Activated T-cell treated with anti-CD3 and anti-CD28 coated beads, Interleukin-2, amount 50 U/mL, for 24 hours (primary cell): Measurements from ENCODE around the gene SCEL.

Source experiments
- DNase-seq: peaks from one replicate; pipeline ENCODE4 v3.0.0-alpha.2; 2020
- H3K27ac Mint-ChIP-seq: 2 replicates; pipeline ENCODE4 v1.8.0; 2020; ENCODE audit warnings: mild to moderate bottlenecking, mixed read lengths
- H3K27me3 Mint-ChIP-seq: 2 replicates; pipeline ENCODE4 v1.8.0; 2020; ENCODE audit warnings: mixed read lengths
- H3K36me3 Mint-ChIP-seq: 2 replicates; pipeline ENCODE4 v1.8.0; 2020; ENCODE audit warnings: low read depth, mixed read lengths
- H3K4me1 Mint-ChIP-seq: 2 replicates; pipeline ENCODE4 v1.8.0; 2020; ENCODE audit warnings: low read depth, mixed read lengths
- H3K4me3 Mint-ChIP-seq: 2 replicates; pipeline ENCODE4 v1.8.0; 2020; ENCODE audit warnings: mild to moderate bottlenecking, moderate library complexity, mixed read lengths
- H3K9me3 Mint-ChIP-seq: 2 replicates; pipeline ENCODE4 v1.8.0; 2020; ENCODE audit warnings: mixed read lengths

The SCEL gene

DNA sequence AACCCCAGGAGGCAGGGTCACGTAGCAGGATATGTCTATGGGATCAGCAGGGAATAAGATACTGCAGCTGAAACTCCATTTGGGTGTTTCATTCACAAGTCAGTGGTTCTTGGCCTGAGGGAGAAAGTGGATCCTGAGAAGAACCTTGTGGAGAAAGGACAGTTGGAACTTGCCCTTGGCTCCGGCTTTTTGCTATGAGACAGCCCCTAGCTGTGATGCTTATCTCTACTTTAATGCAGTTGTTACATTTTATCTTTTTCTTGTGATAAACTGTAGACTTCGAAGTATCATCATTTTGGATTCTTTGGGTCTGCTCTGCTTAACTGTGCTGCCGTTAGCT, 6.0 kb upstream of the SCEL start:
- H3K9me3 Mint-ChIP-seq, result no peaks in the 10 kb centered on the region
- H3K4me1 Mint-ChIP-seq, result no peaks in the 10 kb centered on the region
- no peak overlapping the region for H3K27ac Mint-ChIP-seq
- no peak for DNase-seq
- H3K27me3 Mint-ChIP-seq, result peaks cover 3% of the 10 kb centered on the region
- H3K4me3 Mint-ChIP-seq, result no peak overlapping the region
- no peaks in the 10 kb centered on the region for H3K36me3 Mint-ChIP-seq

DNA sequence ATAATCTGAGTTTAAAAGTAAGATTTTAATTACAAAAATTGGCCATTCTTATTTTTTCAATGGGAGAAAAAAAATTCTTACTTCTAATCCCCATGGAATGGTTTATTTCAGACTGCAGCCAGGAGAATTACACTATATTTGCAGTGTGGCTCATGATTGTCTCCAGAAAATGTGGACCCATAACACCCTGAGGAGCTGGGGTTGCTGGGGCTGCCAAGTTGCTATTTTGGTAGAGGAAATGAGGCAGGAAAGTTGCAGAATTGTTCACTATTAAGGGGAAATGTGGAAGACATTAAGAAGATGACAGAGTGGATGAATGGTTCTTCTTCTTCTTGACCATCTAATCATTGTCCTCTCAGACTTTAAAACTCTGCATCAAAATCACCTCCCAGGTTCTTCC, 4.6 kb upstream of the SCEL start:
- Mint-ChIP-seq H3K36me3 (no peaks in the 10 kb centered on the region), H3K9me3 (no peaks in the 10 kb centered on the region), H3K27me3 (peaks cover under 1% of the 10 kb centered on the region), H3K27ac (no peak overlapping the region), H3K4me3 (no peak overlapping the region), H3K4me1 (no peaks in the 10 kb centered on the region)
- no peak for DNase-seq

GRCh38 chr13:77532983-77533382, 2.5 kb upstream of the SCEL start:
- Mint-ChIP-seq H3K9me3 (no peaks in the 10 kb centered on the region), H3K4me1 (no peaks in the 10 kb centered on the region), H3K36me3 (no peaks in the 10 kb centered on the region), H3K4me3 (no peak overlapping the region), H3K27ac (no peak overlapping the region), H3K27me3 (peaks cover 5% of the 10 kb centered on the region)
- DNase-seq, result no peak

GRCh38 chr13:77533875-77534788, 1.4 kb upstream of the SCEL start:
- Mint-ChIP-seq H3K36me3 (no peaks in the 10 kb centered on the region), H3K4me3 (no peak overlapping the region), H3K27ac (no peak overlapping the region), H3K9me3 (no peaks in the 10 kb centered on the region), H3K27me3 (peaks cover 11% of the 10 kb centered on the region), H3K4me1 (no peaks in the 10 kb centered on the region)
- DNase-seq, result no peak

- Mint-ChIP-seq H3K36me3 (no peaks in the 10 kb centered on the region), H3K4me3 (no peak overlapping the region), H3K4me1 (no peaks in the 10 kb centered on the region), H3K27ac (no peak overlapping the region), H3K9me3 (no peaks in the 10 kb centered on the region), H3K27me3 (peaks cover 15% of the 10 kb centered on the region)
- DNase-seq, result no peak
Measured at GRCh38 chr13:77536358-77536757, 852 bp downstream of the SCEL start.

- H3K27ac Mint-ChIP-seq, result no peak overlapping the region
- H3K36me3 Mint-ChIP-seq, result no peaks in the 10 kb centered on the region
- no peak overlapping the region for H3K4me3 Mint-ChIP-seq
- no peaks in the 10 kb centered on the region for H3K4me1 Mint-ChIP-seq
- H3K9me3 Mint-ChIP-seq, result no peaks in the 10 kb centered on the region
- H3K27me3 Mint-ChIP-seq, result peaks cover 15% of the 10 kb centered on the region
- no peak for DNase-seq
Measured at GRCh38 chr13:77537289-77537919, 1.9 kb downstream of the SCEL start.

DNA sequence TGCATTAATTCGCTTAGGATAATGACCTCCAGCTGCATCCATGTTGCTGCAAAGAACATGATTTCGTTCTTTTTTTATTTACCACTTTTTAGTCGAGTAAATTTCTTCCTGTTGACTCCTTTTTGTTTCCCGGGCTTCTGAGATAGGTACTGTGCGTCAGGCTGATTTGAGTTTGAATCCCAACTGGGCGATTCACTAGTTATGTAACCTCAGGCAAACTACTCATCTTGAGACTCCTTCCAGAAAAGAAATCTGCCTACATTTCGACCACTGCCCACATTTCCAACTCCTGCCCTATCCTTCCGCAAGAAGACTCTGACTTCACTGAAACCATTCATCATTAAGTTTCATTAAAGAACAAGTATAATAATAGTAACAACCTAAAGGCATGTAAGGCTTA, 8.2 kb downstream of the SCEL start:
- no peak overlapping the region for H3K27ac Mint-ChIP-seq
- peaks cover 7% of the 10 kb centered on the region for H3K27me3 Mint-ChIP-seq
- no peaks in the 10 kb centered on the region for H3K4me1 Mint-ChIP-seq
- no peaks in the 10 kb centered on the region for H3K9me3 Mint-ChIP-seq
- H3K4me3 Mint-ChIP-seq, result no peak overlapping the region
- H3K36me3 Mint-ChIP-seq, result no peaks in the 10 kb centered on the region
- DNase-seq, result no peak

DNA sequence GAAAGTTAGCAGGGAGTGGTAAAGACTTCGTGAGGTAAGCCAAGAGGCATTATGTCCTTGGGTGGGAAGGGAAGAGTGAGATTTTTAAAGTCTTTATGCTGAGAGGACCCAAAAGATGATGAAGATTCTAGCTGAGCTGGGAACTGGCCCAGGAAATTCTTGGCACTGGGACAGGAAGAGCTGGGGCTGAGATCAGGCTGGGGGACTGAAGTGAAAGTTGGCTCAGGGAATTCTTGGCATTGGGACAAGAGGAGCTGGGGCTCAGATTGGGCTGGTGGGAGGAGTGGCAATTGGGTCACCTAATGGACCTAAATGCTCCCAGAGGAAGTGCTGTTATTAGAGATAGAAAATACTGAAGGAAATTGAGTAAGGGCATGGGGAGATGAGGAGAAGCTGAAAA, 8.8 kb downstream of the SCEL start:
- no peak for DNase-seq
- Mint-ChIP-seq H3K27ac (no peak overlapping the region), H3K27me3 (peaks cover 7% of the 10 kb centered on the region), H3K4me3 (no peak overlapping the region), H3K36me3 (no peaks in the 10 kb centered on the region), H3K9me3 (no peaks in the 10 kb centered on the region), H3K4me1 (no peaks in the 10 kb centered on the region)

DNA sequence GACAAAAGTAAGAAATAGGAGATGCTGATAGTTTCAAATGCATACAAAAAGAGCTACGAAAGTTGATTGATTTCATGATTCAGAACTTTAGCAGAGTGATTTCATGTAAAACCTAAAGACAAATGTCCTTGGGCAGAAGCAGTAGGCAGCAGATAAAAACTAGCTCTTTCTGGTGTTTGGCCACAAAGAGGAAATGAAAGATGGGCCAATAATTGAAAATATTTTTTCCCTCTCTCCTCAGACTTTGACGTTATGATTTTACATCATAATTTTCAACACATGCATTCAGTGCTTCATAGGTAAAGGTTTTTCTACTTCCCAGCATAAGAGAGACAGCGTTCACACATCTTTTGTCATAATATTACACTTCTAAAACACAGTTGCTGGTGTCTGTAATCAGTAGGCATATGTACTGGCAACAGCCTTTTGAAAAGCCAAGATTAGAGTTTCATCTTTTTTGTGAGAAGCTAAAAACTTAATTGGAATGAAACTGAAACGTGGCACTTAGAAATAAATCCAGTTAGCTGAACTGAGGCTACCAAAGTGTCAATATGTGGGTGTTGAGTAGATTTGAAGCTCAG, 9.3 kb downstream of the SCEL start:
- Mint-ChIP-seq H3K4me1 (no peaks in the 10 kb centered on the region), H3K36me3 (no peaks in the 10 kb centered on the region), H3K4me3 (no peak overlapping the region), H3K27ac (no peak overlapping the region), H3K9me3 (no peaks in the 10 kb centered on the region), H3K27me3 (peaks cover 7% of the 10 kb centered on the region)
- DNase-seq, result no peak

DNA sequence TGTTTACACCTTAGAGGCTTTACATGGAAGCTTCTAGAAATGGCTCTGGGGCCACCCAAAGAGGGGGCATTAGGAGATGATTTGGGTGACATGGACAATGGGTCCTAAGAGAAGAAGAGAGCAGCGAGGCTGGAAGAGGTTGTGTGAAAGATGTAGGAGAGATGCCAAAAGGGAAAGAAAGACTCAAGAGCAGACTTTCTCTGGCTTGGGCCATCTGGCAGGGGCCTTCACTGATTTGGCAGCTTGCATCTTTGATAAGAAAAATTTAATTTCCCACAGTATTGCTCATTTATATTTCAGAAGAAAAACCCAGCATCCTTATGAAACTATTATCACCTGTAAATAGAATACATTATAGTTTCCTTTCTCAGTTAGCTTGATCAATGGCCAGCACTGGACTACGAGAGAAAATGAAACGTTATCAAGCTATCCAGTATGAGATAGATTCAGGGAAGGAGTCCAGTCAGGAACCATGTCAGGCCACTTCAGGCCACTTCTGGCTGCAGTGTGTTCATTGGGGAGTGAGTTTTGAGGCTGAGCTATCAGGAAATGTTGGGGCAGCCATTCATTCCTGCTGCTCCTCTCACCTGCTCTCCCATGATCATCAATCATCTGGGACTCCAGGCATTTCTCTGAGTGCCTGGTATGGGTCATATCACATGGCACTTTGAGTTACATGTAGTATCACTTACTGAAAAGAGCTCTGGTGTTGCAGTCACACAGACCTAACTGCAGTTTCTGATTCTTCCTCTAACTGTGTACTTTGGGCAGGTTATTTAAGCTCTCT, 10.3 kb downstream of the SCEL start:
- Mint-ChIP-seq H3K4me1 (no peaks in the 10 kb centered on the region), H3K27ac (no peak overlapping the region)

GRCh38 chr13:77548095-77548494, 12.6 kb downstream of the SCEL start:
- no peak for DNase-seq
- peaks cover 5% of the 10 kb centered on the region for H3K27me3 Mint-ChIP-seq
- H3K4me3 Mint-ChIP-seq, result no peak overlapping the region
- no peak overlapping the region for H3K27ac Mint-ChIP-seq
- no peaks in the 10 kb centered on the region for H3K9me3 Mint-ChIP-seq
- no peaks in the 10 kb centered on the region for H3K36me3 Mint-ChIP-seq
- H3K4me1 Mint-ChIP-seq, result no peaks in the 10 kb centered on the region

More for the DNA sequence above, 10.3 kb downstream of the SCEL start:
- Mint-ChIP-seq H3K36me3 (no peaks in the 10 kb centered on the region), H3K4me3 (no peak overlapping the region), H3K9me3 (no peaks in the 10 kb centered on the region), H3K27me3 (peaks cover 5% of the 10 kb centered on the region)
- no peak for DNase-seq

DNA sequence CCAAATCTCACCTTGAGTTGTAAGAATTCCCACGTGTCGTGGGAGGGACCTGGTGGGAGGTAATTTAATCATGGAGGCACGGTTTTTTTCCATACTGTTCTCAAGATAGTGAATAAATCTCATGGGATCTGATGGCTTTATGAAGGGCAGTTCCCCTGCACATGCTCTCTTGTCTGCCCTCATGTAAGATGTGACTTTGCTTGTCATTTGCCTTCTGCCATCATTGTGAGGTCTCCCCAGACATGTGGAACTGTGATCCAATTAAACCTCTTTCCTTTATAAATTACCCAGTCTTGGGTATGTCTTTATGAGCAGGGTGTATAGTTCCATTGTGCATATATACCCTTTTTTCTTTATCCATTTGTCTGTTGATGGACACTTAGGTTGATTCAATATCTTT, 13.1 kb downstream of the SCEL start:
- no peak for DNase-seq
- H3K36me3 Mint-ChIP-seq, result no peaks in the 10 kb centered on the region
- H3K27me3 Mint-ChIP-seq, result peaks cover 5% of the 10 kb centered on the region
- H3K4me1 Mint-ChIP-seq, result no peaks in the 10 kb centered on the region
- H3K4me3 Mint-ChIP-seq, result no peak overlapping the region
- no peak overlapping the region for H3K27ac Mint-ChIP-seq
- H3K9me3 Mint-ChIP-seq, result no peaks in the 10 kb centered on the region

DNA sequence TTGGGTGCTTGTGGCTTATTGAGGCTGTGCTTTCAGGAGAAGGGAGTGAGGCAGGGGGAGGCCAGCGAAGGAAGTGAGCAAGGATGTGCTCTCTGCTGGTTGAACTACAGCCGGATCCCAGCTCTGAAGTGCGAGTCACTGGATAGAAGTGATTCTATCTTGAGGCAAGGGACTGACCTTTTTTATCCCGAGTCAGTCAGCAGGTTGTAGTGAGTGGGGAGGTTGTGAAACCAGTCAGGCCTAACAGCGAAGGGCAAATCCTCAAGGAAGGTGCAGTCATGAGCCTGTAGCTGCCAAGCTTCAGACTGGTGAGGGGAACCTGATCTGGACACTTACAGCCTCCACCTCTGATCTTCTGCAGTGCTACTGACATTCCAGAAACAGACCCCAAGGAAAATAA, 18.6 kb downstream of the SCEL start:
- H3K9me3 Mint-ChIP-seq, result no peaks in the 10 kb centered on the region
- peaks cover 9% of the 10 kb centered on the region for H3K4me1 Mint-ChIP-seq
- H3K27me3 Mint-ChIP-seq, result peaks cover 11% of the 10 kb centered on the region

GRCh38 chr13:77555246-77555645, 19.7 kb downstream of the SCEL start:
- no peak overlapping the region for H3K4me3 Mint-ChIP-seq
- H3K9me3 Mint-ChIP-seq, result no peaks in the 10 kb centered on the region
- H3K27ac Mint-ChIP-seq, result no peak overlapping the region
- H3K36me3 Mint-ChIP-seq, result no peaks in the 10 kb centered on the region
- DNase-seq, result no peak
- peaks cover 16% of the 10 kb centered on the region for H3K4me1 Mint-ChIP-seq
- H3K27me3 Mint-ChIP-seq, result peaks cover 11% of the 10 kb centered on the region

More for the DNA sequence above, 18.6 kb downstream of the SCEL start:
- Mint-ChIP-seq H3K27ac (no peak overlapping the region), H3K4me3 (no peak overlapping the region), H3K36me3 (no peaks in the 10 kb centered on the region)
- DNase-seq, result no peak
